ENCODE data around the gene TSHZ2.

DNA sequence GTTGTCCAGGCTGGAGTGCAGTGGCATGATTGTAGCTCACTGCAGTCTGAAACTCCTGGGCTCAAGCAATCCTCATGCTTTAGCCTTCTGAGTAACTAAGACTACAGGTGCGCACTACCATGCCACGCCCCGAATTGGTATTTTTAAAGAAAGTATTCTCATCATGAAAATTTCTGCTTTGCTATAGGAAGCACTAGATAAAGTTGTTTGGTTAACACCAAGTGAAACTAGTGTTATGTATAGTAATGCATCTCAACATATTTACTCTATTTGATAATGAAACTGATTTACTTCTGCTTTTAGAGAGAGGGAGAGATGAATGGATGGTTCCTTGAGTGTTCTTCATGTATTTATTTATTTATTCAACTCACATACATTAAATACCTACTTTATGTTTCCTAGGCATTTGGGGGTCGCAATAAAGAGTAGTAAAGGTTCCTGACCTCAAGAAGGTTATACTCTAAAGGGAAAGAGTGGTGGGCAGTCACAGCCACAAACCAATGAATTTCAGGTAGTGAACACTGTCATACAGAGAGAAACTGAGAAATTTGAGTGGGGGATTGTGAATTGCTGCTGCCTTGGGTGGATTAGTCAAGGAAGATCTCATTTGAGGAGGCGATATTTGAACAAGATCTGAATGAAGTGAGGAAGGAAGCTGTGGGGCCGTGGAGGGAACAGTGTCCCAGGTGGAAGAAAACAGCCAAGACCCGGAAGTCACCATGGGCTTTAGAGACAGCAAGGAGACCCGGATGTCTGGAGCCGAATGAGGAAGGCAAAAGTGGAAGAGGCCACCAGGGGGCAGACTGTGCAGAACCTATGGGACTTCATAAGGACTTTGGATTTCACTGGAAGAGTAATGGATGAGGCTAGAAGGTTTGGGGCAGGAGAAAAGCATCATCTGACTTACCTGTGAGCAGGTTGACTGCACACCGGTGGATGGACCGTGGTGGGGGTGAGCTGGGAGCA is 185.6 kb downstream of the TSHZ2 start:
- TF ChIP-seq, protein P1, sequence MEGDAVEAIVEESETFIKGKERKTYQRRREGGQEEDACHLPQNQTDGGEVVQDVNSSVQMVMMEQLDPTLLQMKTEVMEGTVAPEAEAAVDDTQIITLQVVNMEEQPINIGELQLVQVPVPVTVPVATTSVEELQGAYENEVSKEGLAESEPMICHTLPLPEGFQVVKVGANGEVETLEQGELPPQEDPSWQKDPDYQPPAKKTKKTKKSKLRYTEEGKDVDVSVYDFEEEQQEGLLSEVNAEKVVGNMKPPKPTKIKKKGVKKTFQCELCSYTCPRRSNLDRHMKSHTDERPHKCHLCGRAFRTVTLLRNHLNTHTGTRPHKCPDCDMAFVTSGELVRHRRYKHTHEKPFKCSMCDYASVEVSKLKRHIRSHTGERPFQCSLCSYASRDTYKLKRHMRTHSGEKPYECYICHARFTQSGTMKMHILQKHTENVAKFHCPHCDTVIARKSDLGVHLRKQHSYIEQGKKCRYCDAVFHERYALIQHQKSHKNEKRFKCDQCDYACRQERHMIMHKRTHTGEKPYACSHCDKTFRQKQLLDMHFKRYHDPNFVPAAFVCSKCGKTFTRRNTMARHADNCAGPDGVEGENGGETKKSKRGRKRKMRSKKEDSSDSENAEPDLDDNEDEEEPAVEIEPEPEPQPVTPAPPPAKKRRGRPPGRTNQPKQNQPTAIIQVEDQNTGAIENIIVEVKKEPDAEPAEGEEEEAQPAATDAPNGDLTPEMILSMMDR (IDR thresholded peaks at IDR 0.05) = peak; percentile 47
- TF ChIP-seq EZH2 (IDR thresholded peaks at IDR 0.05; ENCODE audit: borderline replicate concordance, insufficient read depth, low read depth, low read length, poor library complexity, severe bottlenecking) = no peak
